ENCODE data around the gene L3MBTL3.

L3MBTL3 gene

GRCh38 chr6:130018292-130018743 lies at the start of gene L3MBTL3:
Gene L3MBTL3, plus strand, starts transcription at chr6:130018581. Its CDS starts 24,119 bp downstream, at chr6:130042700.
- DNase-seq (ENCODE audit: low spot score), result peak; percentile 81

GRCh38 chr6:129969064-129969463 lies 49.3 kb upstream of the L3MBTL3 start:
- no peak for DNase-seq (ENCODE audit: low spot score)

GRCh38 chr6:129976110-129976509 lies 42.3 kb upstream of the L3MBTL3 start:
- DNase-seq (ENCODE audit: low spot score), result no peak

- no peak for DNase-seq (ENCODE audit: low spot score)
Observed at GRCh38 chr6:129978148-129978916, 40.0 kb upstream of the L3MBTL3 start.

- no peak for DNase-seq (ENCODE audit: low spot score)
Observed at GRCh38 chr6:129980821-129981220, 37.6 kb upstream of the L3MBTL3 start.

- DNase-seq (ENCODE audit: low spot score), result no peak
Observed at GRCh38 chr6:129981598-129981997, 36.8 kb upstream of the L3MBTL3 start.

- no peak for DNase-seq (ENCODE audit: low spot score)
Observed at GRCh38 chr6:129989396-129989795, 29.0 kb upstream of the L3MBTL3 start.

- DNase-seq (ENCODE audit: low spot score), result no peak
Observed at GRCh38 chr6:129992881-129993280, 25.5 kb upstream of the L3MBTL3 start.

- no peak for DNase-seq (ENCODE audit: low spot score)
Observed at GRCh38 chr6:129994410-129994809, 24.0 kb upstream of the L3MBTL3 start.

GRCh38 chr6:129996387-129996786 lies 22.0 kb upstream of the L3MBTL3 start:
- DNase-seq (ENCODE audit: low spot score), result no peak

- no peak for DNase-seq (ENCODE audit: low spot score)
Observed at GRCh38 chr6:130000526-130001421, 17.6 kb upstream of the L3MBTL3 start.

GRCh38 chr6:130008236-130008873 lies 10.0 kb upstream of the L3MBTL3 start:
- DNase-seq (ENCODE audit: low spot score), result no peak

GRCh38 chr6:130009146-130009545 lies 9.2 kb upstream of the L3MBTL3 start:
- DNase-seq (ENCODE audit: low spot score), result no peak

GRCh38 chr6:130010387-130010786 lies 8.0 kb upstream of the L3MBTL3 start:
- no peak for DNase-seq (ENCODE audit: low spot score)

- no peak for DNase-seq (ENCODE audit: low spot score)
Observed at GRCh38 chr6:130012728-130013127, 5.7 kb upstream of the L3MBTL3 start.

GRCh38 chr6:130018744-130019325 lies 454 bp downstream of the L3MBTL3 start:
- no peak for DNase-seq (ENCODE audit: low spot score)

GRCh38 chr6:130019326-130020072 lies 1.1 kb downstream of the L3MBTL3 start:
- DNase-seq (ENCODE audit: low spot score), result peak; percentile 31

- no peak for DNase-seq (ENCODE audit: low spot score)
Observed at GRCh38 chr6:130020073-130020906, 1.9 kb downstream of the L3MBTL3 start.

- DNase-seq (ENCODE audit: low spot score), result peak; percentile 89
Observed at GRCh38 chr6:130020907-130021629, 2.7 kb downstream of the L3MBTL3 start.

- DNase-seq (ENCODE audit: low spot score), result no peak
Observed at GRCh38 chr6:130026859-130027258, 8.5 kb downstream of the L3MBTL3 start.
